ENCODE measurements around the gene TET1.

The TET1 gene

DNA sequence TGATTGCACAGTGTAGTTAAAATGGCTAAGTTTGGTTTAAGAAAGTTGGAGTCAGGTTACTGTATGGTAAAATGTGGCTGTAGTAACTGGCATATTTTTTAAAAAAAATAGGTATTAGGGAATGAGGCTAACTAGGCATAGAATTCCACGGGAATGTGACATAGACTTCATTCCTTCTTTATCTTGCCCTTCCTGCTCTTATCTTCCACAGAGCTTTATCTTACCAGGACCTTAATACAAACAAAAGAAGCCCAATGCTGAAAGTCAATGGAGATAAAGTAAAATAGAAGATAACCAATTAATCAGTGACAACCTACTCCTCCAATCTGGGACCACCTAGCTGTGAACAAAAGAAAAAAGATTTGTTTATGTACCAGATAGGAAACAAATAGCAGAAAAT, 58.1 kb downstream of the TET1 start:
- no peak for TF ChIP-seq TAF1 (IDR thresholded peaks at IDR 0.05; ENCODE audit: borderline replicate concordance, insufficient read depth, low read length)
- no peak for TF ChIP-seq FOXP2 (optimal IDR thresholded peaks at IDR 0.05; ENCODE audit: borderline replicate concordance, extremely low read depth, extremely low read length, insufficient read depth)
- TF ChIP-seq, protein P1, sequence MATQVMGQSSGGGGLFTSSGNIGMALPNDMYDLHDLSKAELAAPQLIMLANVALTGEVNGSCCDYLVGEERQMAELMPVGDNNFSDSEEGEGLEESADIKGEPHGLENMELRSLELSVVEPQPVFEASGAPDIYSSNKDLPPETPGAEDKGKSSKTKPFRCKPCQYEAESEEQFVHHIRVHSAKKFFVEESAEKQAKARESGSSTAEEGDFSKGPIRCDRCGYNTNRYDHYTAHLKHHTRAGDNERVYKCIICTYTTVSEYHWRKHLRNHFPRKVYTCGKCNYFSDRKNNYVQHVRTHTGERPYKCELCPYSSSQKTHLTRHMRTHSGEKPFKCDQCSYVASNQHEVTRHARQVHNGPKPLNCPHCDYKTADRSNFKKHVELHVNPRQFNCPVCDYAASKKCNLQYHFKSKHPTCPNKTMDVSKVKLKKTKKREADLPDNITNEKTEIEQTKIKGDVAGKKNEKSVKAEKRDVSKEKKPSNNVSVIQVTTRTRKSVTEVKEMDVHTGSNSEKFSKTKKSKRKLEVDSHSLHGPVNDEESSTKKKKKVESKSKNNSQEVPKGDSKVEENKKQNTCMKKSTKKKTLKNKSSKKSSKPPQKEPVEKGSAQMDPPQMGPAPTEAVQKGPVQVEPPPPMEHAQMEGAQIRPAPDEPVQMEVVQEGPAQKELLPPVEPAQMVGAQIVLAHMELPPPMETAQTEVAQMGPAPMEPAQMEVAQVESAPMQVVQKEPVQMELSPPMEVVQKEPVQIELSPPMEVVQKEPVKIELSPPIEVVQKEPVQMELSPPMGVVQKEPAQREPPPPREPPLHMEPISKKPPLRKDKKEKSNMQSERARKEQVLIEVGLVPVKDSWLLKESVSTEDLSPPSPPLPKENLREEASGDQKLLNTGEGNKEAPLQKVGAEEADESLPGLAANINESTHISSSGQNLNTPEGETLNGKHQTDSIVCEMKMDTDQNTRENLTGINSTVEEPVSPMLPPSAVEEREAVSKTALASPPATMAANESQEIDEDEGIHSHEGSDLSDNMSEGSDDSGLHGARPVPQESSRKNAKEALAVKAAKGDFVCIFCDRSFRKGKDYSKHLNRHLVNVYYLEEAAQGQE (IDR thresholded peaks at IDR 0.05; ENCODE audit: insufficient read depth in 1 of 2, low read depth in 2 of 2, low read length in 2 of 2) = no peak
- TF ChIP-seq SIN3A (IDR thresholded peaks at IDR 0.05; ENCODE audit: borderline replicate concordance, insufficient read depth, low read length) = no peak
- TF ChIP-seq POLR2AphosphoS5 (IDR thresholded peaks at IDR 0.05; ENCODE audit: low read depth, low read length) = no peak

DNA sequence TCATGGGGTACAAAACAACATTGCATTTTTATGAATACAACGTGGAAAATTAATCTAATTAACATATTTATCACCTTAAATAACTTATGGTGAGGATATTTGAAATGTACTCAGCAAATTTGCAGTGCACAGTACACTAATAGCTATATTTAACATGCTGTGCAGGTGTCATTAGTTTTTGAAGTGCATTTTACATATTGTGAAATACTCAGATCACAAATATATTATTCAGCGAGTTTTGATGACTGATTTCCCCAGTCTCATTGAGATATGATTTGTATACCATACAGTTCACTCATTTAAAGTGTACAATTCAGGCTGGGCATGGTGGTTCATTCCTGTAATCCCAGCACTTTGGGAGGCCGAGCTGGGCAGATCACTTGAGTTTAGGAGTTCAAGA, 59.5 kb downstream of the TET1 start:
- TF ChIP-seq POLR2AphosphoS5 (IDR thresholded peaks at IDR 0.05; ENCODE audit: low read depth, low read length) (no peak), FOXP2 (optimal IDR thresholded peaks at IDR 0.05; ENCODE audit: borderline replicate concordance, extremely low read depth, extremely low read length, insufficient read depth) (no peak), SIN3A (IDR thresholded peaks at IDR 0.05; ENCODE audit: borderline replicate concordance, insufficient read depth, low read length) (no peak), TAF1 (IDR thresholded peaks at IDR 0.05; ENCODE audit: borderline replicate concordance, insufficient read depth, low read length) (no peak)
- TF ChIP-seq, protein P1 (IDR thresholded peaks at IDR 0.05; ENCODE audit: insufficient read depth in 1 of 2, low read depth in 2 of 2, low read length in 2 of 2) = no peak

GRCh38 chr10:68625316-68625921, 65.3 kb downstream of the TET1 start:
- TF ChIP-seq TAF1 (IDR thresholded peaks at IDR 0.05; ENCODE audit: borderline replicate concordance, insufficient read depth, low read length) (no peak), SIN3A (IDR thresholded peaks at IDR 0.05; ENCODE audit: borderline replicate concordance, insufficient read depth, low read length) (no peak)

DNA sequence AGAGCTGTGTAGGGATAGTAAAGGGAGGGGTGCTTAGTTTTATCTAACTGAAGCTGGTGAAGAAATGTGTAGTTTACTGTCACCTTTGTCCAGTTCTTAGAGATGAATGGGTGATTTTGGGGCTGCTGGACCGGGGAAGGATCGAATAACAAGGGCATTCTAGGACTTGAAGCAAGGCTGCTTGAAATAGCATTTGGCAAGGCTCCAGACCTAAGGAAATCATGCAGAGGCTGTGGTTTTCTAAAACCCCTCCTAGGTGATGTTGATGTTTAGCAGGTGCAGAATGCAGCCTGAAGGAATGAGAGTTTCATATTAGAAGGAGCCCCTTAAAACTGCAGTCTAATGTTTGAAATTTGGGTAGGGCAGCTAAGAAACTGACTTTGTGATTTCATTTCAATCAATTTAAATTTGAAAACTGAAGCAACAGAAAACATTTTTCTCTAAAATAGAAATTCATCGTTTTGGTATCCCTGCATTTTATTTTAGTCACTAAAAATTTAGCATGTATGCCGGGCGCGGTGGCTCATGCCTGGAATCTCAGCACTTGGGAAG, 68.5 kb downstream of the TET1 start:
- TF ChIP-seq, protein P1 (IDR thresholded peaks at IDR 0.05; ENCODE audit: insufficient read depth in 1 of 2, low read depth in 2 of 2, low read length in 2 of 2) = no peak
- TF ChIP-seq SIN3A (IDR thresholded peaks at IDR 0.05; ENCODE audit: borderline replicate concordance, insufficient read depth, low read length) (no peak), FOXP2 (optimal IDR thresholded peaks at IDR 0.05; ENCODE audit: borderline replicate concordance, extremely low read depth, extremely low read length, insufficient read depth) (no peak), POLR2AphosphoS5 (IDR thresholded peaks at IDR 0.05; ENCODE audit: low read depth, low read length) (no peak), TAF1 (IDR thresholded peaks at IDR 0.05; ENCODE audit: borderline replicate concordance, insufficient read depth, low read length) (no peak)

GRCh38 chr10:68633281-68633680, 73.1 kb downstream of the TET1 start:
- TF ChIP-seq FOXP2 (optimal IDR thresholded peaks at IDR 0.05; ENCODE audit: borderline replicate concordance, extremely low read depth, extremely low read length, insufficient read depth) (no peak), POLR2AphosphoS5 (IDR thresholded peaks at IDR 0.05; ENCODE audit: low read depth, low read length) (no peak), SIN3A (IDR thresholded peaks at IDR 0.05; ENCODE audit: borderline replicate concordance, insufficient read depth, low read length) (no peak), TAF1 (IDR thresholded peaks at IDR 0.05; ENCODE audit: borderline replicate concordance, insufficient read depth, low read length) (no peak)
- TF ChIP-seq, protein P1 (IDR thresholded peaks at IDR 0.05; ENCODE audit: insufficient read depth in 1 of 2, low read depth in 2 of 2, low read length in 2 of 2) = no peak

Measured in PFSK-1 (cell line).